Ovary (tissue), 3 donors: Measurements from ENCODE around the gene CENPC.

Source experiments
- EP300 ChIP-seq: sonication (generic); formaldehyde crosslinking; IDR thresholded peaks from one replicate; pipeline ENCODE4 v1.6.1; 2017; ENCODE audit warnings: antibody characterized with exemption
- POLR2A ChIP-seq: fragments of 450-650 bp; IDR thresholded peaks from one replicate; pipeline ENCODE4 v1.6.1; 2017; ENCODE audit warnings: antibody characterized with exemption, mild to moderate bottlenecking, moderate library complexity
- TF ChIP-seq, protein P1 (sequence below), 3 donors: fragments of 450-650 bp in 2 of 3; fragments of 200-600 bp in 1 of 3; IDR thresholded peaks; one replicate each; pipeline versions ENCODE4 v1.5.1 to v1.8.0; 2016 to 2022; ENCODE audit warnings: antibody characterized with exemption in 3 of 3, mild to moderate bottlenecking in 1 of 3
- donor health status: DM: no; HTN: no; CAD: no.

DNA sequence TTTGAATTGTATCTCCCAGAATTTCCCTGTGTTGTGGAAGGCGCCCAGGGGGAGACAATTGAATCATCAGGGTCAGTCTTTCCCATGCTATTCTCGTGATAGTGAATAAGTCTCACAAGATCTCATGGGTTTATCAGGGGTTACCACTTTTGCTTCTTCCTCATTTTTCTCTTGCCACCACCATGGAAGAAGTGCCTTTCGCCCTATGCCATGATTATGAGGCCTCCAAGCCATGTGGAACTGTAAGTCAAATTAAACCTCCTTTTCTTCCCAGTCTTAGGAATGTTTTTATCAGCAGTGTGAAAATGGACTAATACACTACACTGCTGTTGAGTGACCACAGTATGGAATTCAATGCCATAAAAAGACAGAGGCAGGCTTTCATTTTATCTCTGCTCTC lies 12.2 kb downstream of the CENPC start:
- TF ChIP-seq POLR2A (no peak), EP300 (no peak)
- TF ChIP-seq, protein P1, sequence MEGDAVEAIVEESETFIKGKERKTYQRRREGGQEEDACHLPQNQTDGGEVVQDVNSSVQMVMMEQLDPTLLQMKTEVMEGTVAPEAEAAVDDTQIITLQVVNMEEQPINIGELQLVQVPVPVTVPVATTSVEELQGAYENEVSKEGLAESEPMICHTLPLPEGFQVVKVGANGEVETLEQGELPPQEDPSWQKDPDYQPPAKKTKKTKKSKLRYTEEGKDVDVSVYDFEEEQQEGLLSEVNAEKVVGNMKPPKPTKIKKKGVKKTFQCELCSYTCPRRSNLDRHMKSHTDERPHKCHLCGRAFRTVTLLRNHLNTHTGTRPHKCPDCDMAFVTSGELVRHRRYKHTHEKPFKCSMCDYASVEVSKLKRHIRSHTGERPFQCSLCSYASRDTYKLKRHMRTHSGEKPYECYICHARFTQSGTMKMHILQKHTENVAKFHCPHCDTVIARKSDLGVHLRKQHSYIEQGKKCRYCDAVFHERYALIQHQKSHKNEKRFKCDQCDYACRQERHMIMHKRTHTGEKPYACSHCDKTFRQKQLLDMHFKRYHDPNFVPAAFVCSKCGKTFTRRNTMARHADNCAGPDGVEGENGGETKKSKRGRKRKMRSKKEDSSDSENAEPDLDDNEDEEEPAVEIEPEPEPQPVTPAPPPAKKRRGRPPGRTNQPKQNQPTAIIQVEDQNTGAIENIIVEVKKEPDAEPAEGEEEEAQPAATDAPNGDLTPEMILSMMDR (IDR thresholded peaks at IDR 0.05): no peak
